K562 (cell line): ENCODE results near the gene DCUN1D4. TPM values are rescaled to one million over a fixed set of nuclear protein-coding genes. Genes with fewer than 3 reads are reported as not detected.

Experiments used
- ELF2 ChIP-seq: fragments of 250-450 bp; sonication (Bioruptor Pico); IDR thresholded peaks from 2 replicates; pipeline ENCODE4 v1.5.0; 2021; ENCODE audit warnings: mild to moderate bottlenecking
- GTF2A2 ChIP-seq: IDR thresholded peaks from 2 replicates; pipeline ENCODE4 v1.6.1; 2016; ENCODE audit warnings: mild to moderate bottlenecking, missing genetic modification characterization, missing compliant biosample characterization
- NR3C1 ChIP-seq: sonication (generic); formaldehyde crosslinking; IDR thresholded peaks from 2 replicates; pipeline ENCODE4 v1.8.1; 2022; ENCODE audit warnings: missing genetic modification reagents
- SOX6 ChIP-seq: fragments of 450-650 bp; IDR thresholded peaks from 2 replicates; pipeline ENCODE4 v1.6.1; 2014; ENCODE audit warnings: mild to moderate bottlenecking
- SREBF1 ChIP-seq: fragments of 150-350 bp; IDR thresholded peaks from 2 replicates; pipeline ENCODE4 v1.6.1; 2014; ENCODE audit warnings: antibody characterized with exemption, low read depth, low read length, borderline replicate concordance
- TAF7 ChIP-seq: fragments of 450-650 bp; IDR thresholded peaks from 2 replicates; pipeline ENCODE4 v1.6.1; 2016; ENCODE audit warnings: missing genetic modification characterization, missing compliant biosample characterization
- ZNF175 ChIP-seq: fragments of 200-800 bp; sonication (Bioruptor generic); IDR thresholded peaks from 2 replicates; pipeline ENCODE4 v1.6.1; 2016; ENCODE audit warnings: low read depth, mild to moderate bottlenecking, missing genetic modification characterization, missing compliant biosample characterization
- ZNF695 ChIP-seq: fragments of 450-650 bp; formaldehyde crosslinking; IDR thresholded peaks from 2 replicates; pipeline ENCODE4 v1.4.0; 2020; ENCODE audit warnings: mild to moderate bottlenecking, moderate library complexity
- polyA plus RNA-seq, 8 experiments: library from polyadenylated mRNA; depleted of rRNA in 4 of 8; stranded (reverse) in 5 of 8; unstranded in 3 of 8; fragments of >200 nt; fragmentation: Nextera tagmentation in 2 of 8; fragmentation: Illumina TruSeq in 1 of 8; extraction: Ambion mirVana in 2 of 8; extraction: Trizol in 1 of 8; gene quantifications; 2 replicates each; pipeline versions ENCODE4 v1.2.1 to v1.2.3, GENCODE V29; 2011 to 2014; ENCODE audit warnings: inconsistent platforms in 1 of 8, missing spikeins in 1 of 8
- total RNA-seq, 7 experiments: library from RNA; depleted of rRNA in 6 of 7; stranded (reverse); fragments of >200 nt in 6 of 7; fragmentation: Illumina TruSeq in 2 of 7; extraction: Trizol in 2 of 7; gene quantifications; 2 replicates each; pipeline versions ENCODE4 v1.2.1 to v1.2.3, GENCODE V29; 2011 to 2021; ENCODE audit warnings: low replicate concordance in 1 of 7
- TF ChIP-seq, protein P1 (sequence below): fragments of 450-650 bp; IDR thresholded peaks from 2 replicates; pipeline ENCODE4 v1.6.1; 2016; ENCODE audit warnings: mild to moderate bottlenecking, moderate library complexity
- TF ChIP-seq, protein P2 (sequence below): sonication (generic); formaldehyde crosslinking; IDR thresholded peaks from 2 replicates; pipeline ENCODE4 v1.8.0; 2023; ENCODE audit warnings: missing genetic modification reagents, mild to moderate bottlenecking, borderline replicate concordance

DCUN1D4 gene
- total and polyA plus RNA-seq, 9 of the 15 experiments (the other 6 are each of a cell fraction or from before 2014, with no cell fraction given) = 15.1 to 73.5 (median 23.0) TPM

DNA sequence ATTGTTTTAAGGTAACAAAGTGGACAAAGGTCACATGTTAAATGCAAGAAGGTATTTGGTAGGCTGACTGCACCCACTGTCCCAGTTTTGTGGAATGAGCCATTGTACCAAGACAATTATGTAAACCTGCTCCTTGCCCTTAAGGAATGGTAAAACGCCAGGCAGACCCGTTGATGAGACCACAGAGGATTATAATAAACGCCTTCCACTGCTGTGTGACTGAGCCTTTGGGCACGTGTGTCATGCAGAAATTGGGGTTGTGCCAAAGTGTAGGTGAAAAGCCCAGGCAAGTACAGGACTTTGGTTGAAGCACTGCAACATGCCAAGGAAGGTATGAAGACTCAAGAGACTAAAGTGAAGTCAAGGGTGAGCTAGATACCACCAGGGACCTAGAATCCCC is 117.5 kb downstream of the DCUN1D4 start (continued):
- TF ChIP-seq, protein P1, sequence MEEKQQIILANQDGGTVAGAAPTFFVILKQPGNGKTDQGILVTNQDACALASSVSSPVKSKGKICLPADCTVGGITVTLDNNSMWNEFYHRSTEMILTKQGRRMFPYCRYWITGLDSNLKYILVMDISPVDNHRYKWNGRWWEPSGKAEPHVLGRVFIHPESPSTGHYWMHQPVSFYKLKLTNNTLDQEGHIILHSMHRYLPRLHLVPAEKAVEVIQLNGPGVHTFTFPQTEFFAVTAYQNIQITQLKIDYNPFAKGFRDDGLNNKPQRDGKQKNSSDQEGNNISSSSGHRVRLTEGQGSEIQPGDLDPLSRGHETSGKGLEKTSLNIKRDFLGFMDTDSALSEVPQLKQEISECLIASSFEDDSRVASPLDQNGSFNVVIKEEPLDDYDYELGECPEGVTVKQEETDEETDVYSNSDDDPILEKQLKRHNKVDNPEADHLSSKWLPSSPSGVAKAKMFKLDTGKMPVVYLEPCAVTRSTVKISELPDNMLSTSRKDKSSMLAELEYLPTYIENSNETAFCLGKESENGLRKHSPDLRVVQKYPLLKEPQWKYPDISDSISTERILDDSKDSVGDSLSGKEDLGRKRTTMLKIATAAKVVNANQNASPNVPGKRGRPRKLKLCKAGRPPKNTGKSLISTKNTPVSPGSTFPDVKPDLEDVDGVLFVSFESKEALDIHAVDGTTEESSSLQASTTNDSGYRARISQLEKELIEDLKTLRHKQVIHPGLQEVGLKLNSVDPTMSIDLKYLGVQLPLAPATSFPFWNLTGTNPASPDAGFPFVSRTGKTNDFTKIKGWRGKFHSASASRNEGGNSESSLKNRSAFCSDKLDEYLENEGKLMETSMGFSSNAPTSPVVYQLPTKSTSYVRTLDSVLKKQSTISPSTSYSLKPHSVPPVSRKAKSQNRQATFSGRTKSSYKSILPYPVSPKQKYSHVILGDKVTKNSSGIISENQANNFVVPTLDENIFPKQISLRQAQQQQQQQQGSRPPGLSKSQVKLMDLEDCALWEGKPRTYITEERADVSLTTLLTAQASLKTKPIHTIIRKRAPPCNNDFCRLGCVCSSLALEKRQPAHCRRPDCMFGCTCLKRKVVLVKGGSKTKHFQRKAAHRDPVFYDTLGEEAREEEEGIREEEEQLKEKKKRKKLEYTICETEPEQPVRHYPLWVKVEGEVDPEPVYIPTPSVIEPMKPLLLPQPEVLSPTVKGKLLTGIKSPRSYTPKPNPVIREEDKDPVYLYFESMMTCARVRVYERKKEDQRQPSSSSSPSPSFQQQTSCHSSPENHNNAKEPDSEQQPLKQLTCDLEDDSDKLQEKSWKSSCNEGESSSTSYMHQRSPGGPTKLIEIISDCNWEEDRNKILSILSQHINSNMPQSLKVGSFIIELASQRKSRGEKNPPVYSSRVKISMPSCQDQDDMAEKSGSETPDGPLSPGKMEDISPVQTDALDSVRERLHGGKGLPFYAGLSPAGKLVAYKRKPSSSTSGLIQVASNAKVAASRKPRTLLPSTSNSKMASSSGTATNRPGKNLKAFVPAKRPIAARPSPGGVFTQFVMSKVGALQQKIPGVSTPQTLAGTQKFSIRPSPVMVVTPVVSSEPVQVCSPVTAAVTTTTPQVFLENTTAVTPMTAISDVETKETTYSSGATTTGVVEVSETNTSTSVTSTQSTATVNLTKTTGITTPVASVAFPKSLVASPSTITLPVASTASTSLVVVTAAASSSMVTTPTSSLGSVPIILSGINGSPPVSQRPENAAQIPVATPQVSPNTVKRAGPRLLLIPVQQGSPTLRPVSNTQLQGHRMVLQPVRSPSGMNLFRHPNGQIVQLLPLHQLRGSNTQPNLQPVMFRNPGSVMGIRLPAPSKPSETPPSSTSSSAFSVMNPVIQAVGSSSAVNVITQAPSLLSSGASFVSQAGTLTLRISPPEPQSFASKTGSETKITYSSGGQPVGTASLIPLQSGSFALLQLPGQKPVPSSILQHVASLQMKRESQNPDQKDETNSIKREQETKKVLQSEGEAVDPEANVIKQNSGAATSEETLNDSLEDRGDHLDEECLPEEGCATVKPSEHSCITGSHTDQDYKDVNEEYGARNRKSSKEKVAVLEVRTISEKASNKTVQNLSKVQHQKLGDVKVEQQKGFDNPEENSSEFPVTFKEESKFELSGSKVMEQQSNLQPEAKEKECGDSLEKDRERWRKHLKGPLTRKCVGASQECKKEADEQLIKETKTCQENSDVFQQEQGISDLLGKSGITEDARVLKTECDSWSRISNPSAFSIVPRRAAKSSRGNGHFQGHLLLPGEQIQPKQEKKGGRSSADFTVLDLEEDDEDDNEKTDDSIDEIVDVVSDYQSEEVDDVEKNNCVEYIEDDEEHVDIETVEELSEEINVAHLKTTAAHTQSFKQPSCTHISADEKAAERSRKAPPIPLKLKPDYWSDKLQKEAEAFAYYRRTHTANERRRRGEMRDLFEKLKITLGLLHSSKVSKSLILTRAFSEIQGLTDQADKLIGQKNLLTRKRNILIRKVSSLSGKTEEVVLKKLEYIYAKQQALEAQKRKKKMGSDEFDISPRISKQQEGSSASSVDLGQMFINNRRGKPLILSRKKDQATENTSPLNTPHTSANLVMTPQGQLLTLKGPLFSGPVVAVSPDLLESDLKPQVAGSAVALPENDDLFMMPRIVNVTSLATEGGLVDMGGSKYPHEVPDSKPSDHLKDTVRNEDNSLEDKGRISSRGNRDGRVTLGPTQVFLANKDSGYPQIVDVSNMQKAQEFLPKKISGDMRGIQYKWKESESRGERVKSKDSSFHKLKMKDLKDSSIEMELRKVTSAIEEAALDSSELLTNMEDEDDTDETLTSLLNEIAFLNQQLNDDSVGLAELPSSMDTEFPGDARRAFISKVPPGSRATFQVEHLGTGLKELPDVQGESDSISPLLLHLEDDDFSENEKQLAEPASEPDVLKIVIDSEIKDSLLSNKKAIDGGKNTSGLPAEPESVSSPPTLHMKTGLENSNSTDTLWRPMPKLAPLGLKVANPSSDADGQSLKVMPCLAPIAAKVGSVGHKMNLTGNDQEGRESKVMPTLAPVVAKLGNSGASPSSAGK = no peak
- no peak for TF ChIP-seq ELF2
- TF ChIP-seq GTF2A2 (tag) = no peak
- TF ChIP-seq SREBF1 = no peak
- TF ChIP-seq, protein P2, sequence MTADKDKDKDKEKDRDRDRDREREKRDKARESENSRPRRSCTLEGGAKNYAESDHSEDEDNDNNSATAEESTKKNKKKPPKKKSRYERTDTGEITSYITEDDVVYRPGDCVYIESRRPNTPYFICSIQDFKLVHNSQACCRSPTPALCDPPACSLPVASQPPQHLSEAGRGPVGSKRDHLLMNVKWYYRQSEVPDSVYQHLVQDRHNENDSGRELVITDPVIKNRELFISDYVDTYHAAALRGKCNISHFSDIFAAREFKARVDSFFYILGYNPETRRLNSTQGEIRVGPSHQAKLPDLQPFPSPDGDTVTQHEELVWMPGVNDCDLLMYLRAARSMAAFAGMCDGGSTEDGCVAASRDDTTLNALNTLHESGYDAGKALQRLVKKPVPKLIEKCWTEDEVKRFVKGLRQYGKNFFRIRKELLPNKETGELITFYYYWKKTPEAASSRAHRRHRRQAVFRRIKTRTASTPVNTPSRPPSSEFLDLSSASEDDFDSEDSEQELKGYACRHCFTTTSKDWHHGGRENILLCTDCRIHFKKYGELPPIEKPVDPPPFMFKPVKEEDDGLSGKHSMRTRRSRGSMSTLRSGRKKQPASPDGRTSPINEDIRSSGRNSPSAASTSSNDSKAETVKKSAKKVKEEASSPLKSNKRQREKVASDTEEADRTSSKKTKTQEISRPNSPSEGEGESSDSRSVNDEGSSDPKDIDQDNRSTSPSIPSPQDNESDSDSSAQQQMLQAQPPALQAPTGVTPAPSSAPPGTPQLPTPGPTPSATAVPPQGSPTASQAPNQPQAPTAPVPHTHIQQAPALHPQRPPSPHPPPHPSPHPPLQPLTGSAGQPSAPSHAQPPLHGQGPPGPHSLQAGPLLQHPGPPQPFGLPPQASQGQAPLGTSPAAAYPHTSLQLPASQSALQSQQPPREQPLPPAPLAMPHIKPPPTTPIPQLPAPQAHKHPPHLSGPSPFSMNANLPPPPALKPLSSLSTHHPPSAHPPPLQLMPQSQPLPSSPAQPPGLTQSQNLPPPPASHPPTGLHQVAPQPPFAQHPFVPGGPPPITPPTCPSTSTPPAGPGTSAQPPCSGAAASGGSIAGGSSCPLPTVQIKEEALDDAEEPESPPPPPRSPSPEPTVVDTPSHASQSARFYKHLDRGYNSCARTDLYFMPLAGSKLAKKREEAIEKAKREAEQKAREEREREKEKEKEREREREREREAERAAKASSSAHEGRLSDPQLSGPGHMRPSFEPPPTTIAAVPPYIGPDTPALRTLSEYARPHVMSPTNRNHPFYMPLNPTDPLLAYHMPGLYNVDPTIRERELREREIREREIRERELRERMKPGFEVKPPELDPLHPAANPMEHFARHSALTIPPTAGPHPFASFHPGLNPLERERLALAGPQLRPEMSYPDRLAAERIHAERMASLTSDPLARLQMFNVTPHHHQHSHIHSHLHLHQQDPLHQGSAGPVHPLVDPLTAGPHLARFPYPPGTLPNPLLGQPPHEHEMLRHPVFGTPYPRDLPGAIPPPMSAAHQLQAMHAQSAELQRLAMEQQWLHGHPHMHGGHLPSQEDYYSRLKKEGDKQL = no peak
- no peak for TF ChIP-seq ZNF175 (CRISPR knock-in tag)
- TF ChIP-seq SOX6 = no peak
- TF ChIP-seq NR3C1 (CRISPR knock-in tag) = no peak
- TF ChIP-seq ZNF695 = no peak
- no peak for TF ChIP-seq TAF7 (tag)
